RWPE2 (cell line): ENCODE data around the gene SELENON.

Experiments
- ATAC-seq: fragments of 200-7000 bp; cut with Tn5 transposase; 3 replicates; pipeline ENCODE4 v1.9.1; 2021; ENCODE audit warnings: low read depth
- DNase-seq: peaks from one replicate; pipeline ENCODE4 v3.0.0-alpha.2; 2020; ENCODE audit warnings: low spot score
- H3K27ac ChIP-seq: fragments of 450-650 bp; 2 replicates; pipeline ENCODE4 v1.5.1; 2017; ENCODE audit warnings: mild to moderate bottlenecking; ENCODE audit not compliant: poor library complexity, severe bottlenecking
- H3K27me3 ChIP-seq: fragments of 250-450 bp; sonication (Bioruptor Pico); 2 replicates; pipeline ENCODE4 v1.5.1; 2021; ENCODE audit warnings: mild to moderate bottlenecking, moderate library complexity; ENCODE audit not compliant: insufficient read depth, poor library complexity, severe bottlenecking
- H3K36me3 ChIP-seq: fragments of 250-450 bp; sonication (Bioruptor Pico); 2 replicates; pipeline ENCODE4 v1.5.1; 2020; ENCODE audit warnings: low read depth, mild to moderate bottlenecking, moderate library complexity
- H3K4me1 ChIP-seq: fragments of 250-450 bp; sonication (Bioruptor Pico); 2 replicates; pipeline ENCODE4 v1.5.1; 2021; ENCODE audit warnings: mild to moderate bottlenecking, moderate library complexity; ENCODE audit not compliant: insufficient read depth, poor library complexity, severe bottlenecking
- H3K4me3 ChIP-seq: fragments of 250-450 bp; sonication (Bioruptor Pico); 2 replicates; pipeline ENCODE4 v1.5.1; 2021; ENCODE audit warnings: mild to moderate bottlenecking, moderate library complexity; ENCODE audit not compliant: severe bottlenecking
- H3K9me3 ChIP-seq: fragments of 250-450 bp; sonication (Bioruptor Pico); 2 replicates; pipeline ENCODE4 v1.5.1; 2021; ENCODE audit warnings: mild to moderate bottlenecking, moderate library complexity; ENCODE audit not compliant: severe bottlenecking
- CTCF ChIP-seq: fragments of 450-650 bp; IDR thresholded peaks from one replicate; pipeline ENCODE4 v1.5.1; 2017; ENCODE audit warnings: mild to moderate bottlenecking, moderate library complexity; ENCODE audit not compliant: poor library complexity, severe bottlenecking

The SELENON gene

GRCh38 chr1:25815208-25816111, 15.5 kb downstream of the SELENON start:
- H3K27ac ChIP-seq = no peak overlapping the region
- TF ChIP-seq CTCF = no peak
- H3K36me3 ChIP-seq = peaks cover 11% of the 10 kb centered on the region; the same call in 1 of the 2 replicates
- DNase-seq (no peak), ATAC-seq (no peak)
- H3K4me1 ChIP-seq = no peaks in the 10 kb centered on the region
- H3K27me3 ChIP-seq = no peaks in the 10 kb centered on the region
- no peak overlapping the region for H3K4me3 ChIP-seq
- no peaks in the 10 kb centered on the region for H3K9me3 ChIP-seq

GRCh38 chr1:25816112-25816718, 16.2 kb downstream of the SELENON start:
- DNase-seq (no peak), ATAC-seq (no peak)
- H3K36me3 ChIP-seq = peaks cover 11% of the 10 kb centered on the region; the same call in 1 of the 2 replicates
- H3K4me3 ChIP-seq = no peak overlapping the region
- H3K9me3 ChIP-seq = no peaks in the 10 kb centered on the region
- TF ChIP-seq CTCF = no peak
- H3K27me3 ChIP-seq = no peaks in the 10 kb centered on the region
- H3K27ac ChIP-seq = no peak overlapping the region
- H3K4me1 ChIP-seq = no peaks in the 10 kb centered on the region

GRCh38 chr1:25817840-25818501, 18.0 kb downstream of the SELENON start:
- Histone ChIP-seq H3K4me3 (no peak overlapping the region), H3K27me3 (no peaks in the 10 kb centered on the region), H3K9me3 (no peaks in the 10 kb centered on the region), H3K4me1 (no peaks in the 10 kb centered on the region), H3K27ac (peak overlapping the region; percentile 58), H3K36me3 (0 out of 2 replicates have a peak, but pooled peaks cover 2% of the 10 kb centered on the region)
- ATAC-seq = no peak
- TF ChIP-seq CTCF = peak; percentile 37
- no peak for DNase-seq

- peak overlapping the region; percentile 61 for H3K4me3 ChIP-seq
- H3K9me3 ChIP-seq = no peaks in the 10 kb centered on the region
- DNase-seq (no peak), ATAC-seq (no peak)
- H3K36me3 ChIP-seq = 0 out of 2 replicates have a peak, but pooled peaks cover 2% of the 10 kb centered on the region
- peak overlapping the region; percentile 58 for H3K27ac ChIP-seq
- no peaks in the 10 kb centered on the region for H3K27me3 ChIP-seq
- no peaks in the 10 kb centered on the region for H3K4me1 ChIP-seq
- no peak for TF ChIP-seq CTCF
Observed at GRCh38 chr1:25818569-25818968, 18.6 kb downstream of the SELENON start.
